Measurements from ENCODE around the gene FFAR3. TPM values are rescaled to one million over a fixed set of nuclear protein-coding genes. Genes with fewer than 3 reads are reported as not detected.
"Not testable (repeated sequence)": the region's sequence is repeated elsewhere in the genome, so short reads cannot be mapped to it uniquely, and the experiment has no call there.

Gene FFAR3
- total RNA-seq, 1 donor from 2014 or later: not detected

- DNase-seq (ENCODE audit: low read depth) (no peak), FAIRE-seq (no peak)
- Histone ChIP-seq H3K4me3 (ENCODE audit: low read depth, low read length) (no peak overlapping the region), H3K36me3 (ENCODE audit: control insufficient read depth, insufficient read depth, low read length) (no peaks in the 10 kb centered on the region), H3K27me3 (ENCODE audit: control insufficient read depth, insufficient read depth, low read length) (no peaks in the 10 kb centered on the region)
- TF ChIP-seq CTCF (IDR thresholded peaks at IDR 0.05; ENCODE audit: insufficient read depth, low read length, severe bottlenecking): no peak
Observed at GRCh38 chr19:35378356-35378755, 20.1 kb downstream of the FFAR3 start.

GRCh38 chr19:35379545-35379944 lies 21.3 kb downstream of the FFAR3 start:
- H3K4me3 ChIP-seq (ENCODE audit: low read depth, low read length); H3K36me3 ChIP-seq (ENCODE audit: control insufficient read depth, insufficient read depth, low read length); DNase-seq (ENCODE audit: low read depth); FAIRE-seq; H3K27me3 ChIP-seq (ENCODE audit: control insufficient read depth, insufficient read depth, low read length): not testable (repeated sequence)

GRCh38 chr19:35379992-35380391 lies 21.7 kb downstream of the FFAR3 start:
- H3K4me3 ChIP-seq (ENCODE audit: low read depth, low read length): no peak overlapping the region
- no peak for DNase-seq (ENCODE audit: low read depth)
- H3K27me3 ChIP-seq (ENCODE audit: control insufficient read depth, insufficient read depth, low read length): no peaks in the 10 kb centered on the region
- TF ChIP-seq CTCF (IDR thresholded peaks at IDR 0.05; ENCODE audit: insufficient read depth, low read length, severe bottlenecking): no peak
- H3K36me3 ChIP-seq (ENCODE audit: control insufficient read depth, insufficient read depth, low read length): no peaks in the 10 kb centered on the region
- no peak for FAIRE-seq

- Histone ChIP-seq H3K27me3 (ENCODE audit: control insufficient read depth, insufficient read depth, low read length) (no peaks in the 10 kb centered on the region), H3K4me3 (ENCODE audit: low read depth, low read length) (no peak overlapping the region), H3K36me3 (ENCODE audit: control insufficient read depth, insufficient read depth, low read length) (no peaks in the 10 kb centered on the region)
- no peak for FAIRE-seq
- no peak for TF ChIP-seq CTCF (IDR thresholded peaks at IDR 0.05; ENCODE audit: insufficient read depth, low read length, severe bottlenecking)
- no peak for DNase-seq (ENCODE audit: low read depth)
Observed at GRCh38 chr19:35380450-35381124, 22.3 kb downstream of the FFAR3 start.

GRCh38 chr19:35381318-35381717 lies 23.1 kb downstream of the FFAR3 start:
- Histone ChIP-seq H3K4me3 (ENCODE audit: low read depth, low read length) (no peak overlapping the region), H3K27me3 (ENCODE audit: control insufficient read depth, insufficient read depth, low read length) (no peaks in the 10 kb centered on the region), H3K36me3 (ENCODE audit: control insufficient read depth, insufficient read depth, low read length) (no peaks in the 10 kb centered on the region)
- FAIRE-seq (no peak), DNase-seq (ENCODE audit: low read depth) (no peak)
- TF ChIP-seq CTCF (IDR thresholded peaks at IDR 0.05; ENCODE audit: insufficient read depth, low read length, severe bottlenecking): no peak

GRCh38 chr19:35381926-35382325 lies 23.7 kb downstream of the FFAR3 start:
- FAIRE-seq: no peak
- no peak for TF ChIP-seq CTCF (IDR thresholded peaks at IDR 0.05; ENCODE audit: insufficient read depth, low read length, severe bottlenecking)
- Histone ChIP-seq H3K27me3 (ENCODE audit: control insufficient read depth, insufficient read depth, low read length) (no peaks in the 10 kb centered on the region), H3K4me3 (ENCODE audit: low read depth, low read length) (no peak overlapping the region), H3K36me3 (ENCODE audit: control insufficient read depth, insufficient read depth, low read length) (no peaks in the 10 kb centered on the region)
- no peak for DNase-seq (ENCODE audit: low read depth)
